GM03348 (cell line): ENCODE measurements around the gene GKAP1.
"Not testable (repeated sequence)": the region's sequence is repeated elsewhere in the genome, so short reads cannot be mapped to it uniquely, and the experiment has no call there.

Experiments
- DNase-seq: peaks from one replicate; pipeline ENCODE4 v3.0.0; 2012; ENCODE audit warnings: low spot score

The GKAP1 gene

GRCh38 chr9:83817356-83818278 lies at the start of gene GKAP1:
Gene GKAP1, minus strand, starts transcription at chr9:83817769. Its CDS starts 11,252 bp downstream, at chr9:83806517.
- DNase-seq: peak; percentile 78

GRCh38 chr9:83849895-83850294 lies 32.3 kb upstream of the GKAP1 start:
- DNase-seq: not testable (repeated sequence)

GRCh38 chr9:83837070-83837643 lies 19.6 kb upstream of the GKAP1 start:
- not testable (repeated sequence) for DNase-seq

DNA sequence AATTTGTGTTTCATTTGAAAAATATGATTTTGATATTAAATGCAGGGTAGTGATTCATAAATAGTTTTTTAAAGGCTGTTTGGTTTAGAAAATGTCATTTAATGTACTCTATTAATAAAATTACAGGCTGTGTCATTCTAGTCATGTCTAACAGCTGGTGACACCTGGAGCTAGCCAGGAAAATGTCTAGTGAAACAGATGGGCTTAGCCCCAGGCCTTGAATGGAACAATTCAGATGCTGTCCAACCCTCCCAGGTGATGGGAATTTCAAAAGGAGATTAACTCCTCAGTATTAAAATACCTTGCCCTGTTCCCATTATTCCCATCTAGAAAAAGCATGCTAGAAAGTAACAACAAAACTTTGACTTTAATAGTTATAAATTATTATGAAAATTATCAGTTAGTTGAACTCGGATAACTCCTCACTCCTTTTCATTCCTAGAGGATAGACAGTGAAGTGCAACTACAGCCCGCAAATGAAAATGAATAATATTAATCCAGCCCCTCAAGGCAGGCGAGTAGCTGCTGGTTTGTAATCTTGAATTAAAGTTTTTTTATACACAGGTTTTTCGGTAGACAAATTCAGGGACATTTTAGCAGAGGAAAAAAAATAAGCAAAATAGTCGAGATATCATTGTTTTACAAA lies 13.0 kb upstream of the GKAP1 start:
- DNase-seq: not testable (repeated sequence)

DNA sequence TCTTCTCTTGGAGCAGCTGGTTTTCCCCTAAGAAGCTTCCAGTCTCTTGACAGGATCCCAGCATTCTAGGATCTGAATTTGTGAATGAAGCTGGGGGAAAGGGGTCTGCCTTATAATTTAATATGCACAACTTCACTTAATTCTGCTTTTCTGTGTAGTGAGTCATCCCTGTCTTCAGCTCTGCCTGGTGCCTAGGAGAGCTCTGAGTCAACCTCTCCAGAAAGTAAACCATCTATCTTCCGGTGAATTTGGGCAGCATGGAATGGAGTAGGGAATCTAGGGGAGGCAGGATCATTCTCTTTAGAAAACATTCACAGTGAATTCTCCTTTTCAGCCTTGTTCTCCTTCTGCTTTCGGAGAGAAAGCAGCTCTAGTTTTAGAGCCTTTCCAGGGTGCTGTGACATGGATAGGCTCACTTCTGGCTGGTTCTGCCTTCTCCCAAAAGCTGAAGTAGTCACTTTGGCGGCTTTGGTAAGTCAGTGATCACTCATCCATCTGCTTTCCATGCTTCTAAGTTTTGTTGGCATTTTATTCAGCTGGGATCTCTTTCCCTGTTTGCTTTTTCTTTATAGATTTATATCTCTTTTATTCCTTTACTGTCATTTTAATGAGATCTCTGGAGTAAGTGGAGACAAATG lies 7.5 kb upstream of the GKAP1 start:
- DNase-seq: peak; percentile 17

DNA sequence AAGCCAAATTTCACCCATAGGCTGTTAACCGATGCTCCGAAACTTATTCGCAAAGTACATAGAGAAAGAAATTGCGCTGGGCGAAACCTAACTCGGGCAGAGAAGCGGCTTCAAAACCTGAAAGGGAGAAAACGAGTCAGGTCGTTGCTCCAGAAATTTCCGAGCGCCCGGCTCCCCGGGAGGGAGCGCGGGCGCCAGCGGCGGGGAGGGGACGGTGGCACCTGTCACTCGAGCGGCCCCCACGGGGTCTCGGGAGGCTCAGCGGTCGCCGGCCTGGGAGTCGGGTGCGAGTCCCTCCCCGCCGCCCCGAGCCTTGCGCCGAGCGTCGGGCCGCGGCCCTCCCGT lies 586 bp downstream of the GKAP1 start:
- not testable (repeated sequence) for DNase-seq

DNA sequence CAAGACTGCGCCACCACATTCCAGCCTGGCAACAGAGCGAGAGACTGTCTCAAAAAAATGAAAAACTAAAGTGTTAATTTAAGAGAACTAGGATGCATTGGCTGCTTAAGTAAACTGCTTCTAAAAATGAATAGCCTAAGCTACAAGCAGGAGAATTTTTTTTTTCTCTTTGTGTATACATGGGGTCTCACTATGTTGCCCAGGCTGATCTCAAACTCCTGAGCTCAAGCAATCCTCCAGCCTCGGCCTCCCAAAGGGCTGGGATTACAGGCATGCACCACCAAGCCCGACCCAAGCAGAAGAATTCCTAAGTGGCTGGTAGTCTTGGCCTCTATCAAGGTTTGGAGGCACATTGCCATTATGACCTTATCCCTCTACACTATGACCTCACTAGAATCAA lies 2.4 kb downstream of the GKAP1 start:
- DNase-seq: not testable (repeated sequence)

DNA sequence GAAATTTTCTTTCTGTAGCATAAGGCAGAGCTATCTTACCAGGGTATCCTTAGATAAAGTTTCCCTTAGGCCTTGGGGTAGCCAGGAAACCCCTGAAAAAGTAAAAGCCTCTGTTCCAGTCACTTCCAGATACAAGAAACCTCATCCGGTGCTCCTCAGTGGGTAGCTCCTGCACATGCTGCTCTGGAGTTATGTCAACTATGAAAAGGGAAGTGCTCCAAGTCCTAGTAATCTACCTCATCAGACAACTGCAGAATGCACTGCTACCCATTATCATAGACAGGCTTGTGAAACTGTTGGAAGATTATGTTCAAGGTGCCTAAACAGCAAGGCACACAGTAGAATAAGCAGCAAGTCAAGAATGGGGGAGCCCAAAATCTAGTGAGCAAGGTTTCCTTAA lies 8.4 kb downstream of the GKAP1 start:
- not testable (repeated sequence) for DNase-seq

- DNase-seq: not testable (repeated sequence)
Observed at GRCh38 chr9:83804454-83804853, 13.1 kb downstream of the GKAP1 start.

DNA sequence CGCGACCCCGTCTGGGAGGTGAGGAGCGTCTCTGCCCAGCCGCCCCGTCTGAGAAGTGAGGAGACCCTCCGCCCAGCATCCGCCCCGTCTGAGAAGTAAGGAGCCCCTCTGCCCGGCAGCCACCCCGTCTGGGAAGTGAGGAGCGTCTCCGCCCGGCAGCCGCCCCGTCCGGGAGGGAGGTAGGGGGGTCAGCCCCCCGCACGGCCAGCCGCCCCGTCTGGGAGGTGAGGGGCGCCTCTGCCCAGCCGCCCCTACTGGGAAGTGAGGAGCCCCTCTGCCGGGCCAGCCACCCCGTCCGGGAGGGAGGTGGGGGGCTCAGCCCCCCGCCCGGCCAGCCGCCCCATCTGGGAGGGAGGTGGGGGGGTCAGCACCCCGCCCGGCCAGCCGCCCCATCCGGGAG lies 13.6 kb downstream of the GKAP1 start:
- not testable (repeated sequence) for DNase-seq

DNA sequence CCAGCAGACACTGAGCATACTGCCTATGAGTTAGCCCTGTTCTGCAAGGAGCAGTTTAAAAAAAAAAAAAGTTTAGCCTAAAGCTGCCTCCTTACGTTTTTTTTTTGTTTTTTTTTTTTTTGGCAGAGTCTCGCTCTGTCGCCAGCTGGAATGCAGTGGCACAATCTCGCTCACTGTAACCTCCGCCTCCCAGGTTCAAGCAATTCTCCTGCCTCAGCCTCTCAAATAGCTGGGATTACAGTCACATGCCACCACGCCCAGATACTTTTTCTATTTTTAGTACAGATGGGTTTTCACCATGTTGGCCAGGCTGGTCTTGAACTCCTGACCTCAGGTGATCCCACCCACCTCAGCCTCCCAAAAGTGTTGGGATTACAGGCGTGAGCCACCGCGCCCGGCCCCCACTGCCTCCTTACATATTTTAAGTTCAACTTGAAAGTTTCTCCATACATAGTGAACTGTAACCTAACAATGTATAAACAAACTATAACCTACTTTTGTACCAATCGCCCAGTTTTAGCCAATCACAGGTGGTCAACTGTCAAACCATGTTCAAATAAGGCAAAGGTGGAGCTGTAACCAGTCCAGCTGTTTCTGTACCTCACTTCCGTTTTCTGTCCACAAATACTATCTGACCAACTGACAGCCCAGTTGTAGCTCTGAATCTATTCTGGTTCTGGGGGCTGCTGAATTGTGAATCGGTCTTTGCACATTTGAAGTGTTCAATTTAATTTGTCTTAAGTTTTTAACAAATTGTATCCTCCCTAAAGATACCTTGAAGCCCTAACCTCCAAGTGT lies 17.1 kb downstream of the GKAP1 start:
- no peak for DNase-seq

- no peak for DNase-seq
Observed at GRCh38 chr9:83794051-83794450, 23.5 kb downstream of the GKAP1 start.

GRCh38 chr9:83792746-83793145 lies 24.8 kb downstream of the GKAP1 start:
- no peak for DNase-seq

DNA sequence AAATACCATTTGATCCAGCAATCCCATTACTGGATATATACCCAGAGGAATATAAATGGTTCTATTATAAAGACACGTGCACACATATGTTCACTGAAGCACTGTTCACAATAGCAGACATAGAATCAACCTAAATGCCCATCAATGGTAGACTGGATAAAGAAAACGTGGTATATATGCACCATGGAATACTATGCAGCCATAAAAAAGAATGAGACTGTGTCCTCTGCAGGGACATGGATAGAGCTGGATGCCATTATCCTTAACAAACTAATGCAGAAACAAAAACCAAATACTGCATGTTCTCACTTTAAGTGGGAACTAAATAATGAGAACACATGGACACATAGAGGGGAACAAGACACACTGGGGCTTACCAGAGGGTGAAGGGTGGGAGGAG lies 39.4 kb downstream of the GKAP1 start:
- DNase-seq: no peak

GRCh38 chr9:83775932-83776331 lies 41.6 kb downstream of the GKAP1 start:
- no peak for DNase-seq

DNA sequence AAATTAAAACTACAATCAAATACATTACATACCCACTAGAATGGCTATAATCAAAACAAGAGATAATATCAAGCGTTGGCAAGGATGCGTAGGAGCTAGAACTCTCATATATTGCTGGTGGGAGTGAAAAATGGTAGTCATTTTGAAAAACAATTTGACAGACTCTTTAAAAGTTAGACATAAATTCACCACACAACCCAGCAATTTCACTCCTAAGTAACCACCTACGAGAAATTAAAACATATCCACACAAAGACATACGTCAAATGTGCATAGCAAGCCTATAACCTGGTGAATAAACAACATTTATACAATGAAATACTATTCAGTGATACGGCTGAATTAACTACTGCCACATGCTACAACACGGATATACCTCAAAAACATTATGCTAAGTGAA lies 44.7 kb downstream of the GKAP1 start:
- no peak for DNase-seq

DNA sequence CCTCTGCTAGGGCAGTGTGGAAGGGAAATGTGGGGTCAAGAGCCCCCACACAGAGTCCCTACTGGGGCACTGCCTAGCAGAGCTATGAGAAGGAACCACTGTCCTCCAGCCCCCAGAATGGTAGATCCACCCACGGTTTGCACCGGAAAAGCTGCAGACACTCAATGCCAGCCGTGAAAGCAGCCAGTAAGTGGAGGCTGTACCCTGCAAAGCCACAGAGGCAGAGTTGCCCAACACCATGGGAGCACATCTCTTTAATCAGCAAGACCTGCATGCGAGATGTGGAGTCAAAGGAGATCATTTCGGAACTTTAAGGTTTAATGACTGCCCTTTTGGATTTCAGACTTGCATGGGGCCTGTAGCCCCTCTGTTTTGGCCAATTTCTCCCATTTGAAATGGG lies 52.2 kb downstream of the GKAP1 start:
- DNase-seq: no peak

DNA sequence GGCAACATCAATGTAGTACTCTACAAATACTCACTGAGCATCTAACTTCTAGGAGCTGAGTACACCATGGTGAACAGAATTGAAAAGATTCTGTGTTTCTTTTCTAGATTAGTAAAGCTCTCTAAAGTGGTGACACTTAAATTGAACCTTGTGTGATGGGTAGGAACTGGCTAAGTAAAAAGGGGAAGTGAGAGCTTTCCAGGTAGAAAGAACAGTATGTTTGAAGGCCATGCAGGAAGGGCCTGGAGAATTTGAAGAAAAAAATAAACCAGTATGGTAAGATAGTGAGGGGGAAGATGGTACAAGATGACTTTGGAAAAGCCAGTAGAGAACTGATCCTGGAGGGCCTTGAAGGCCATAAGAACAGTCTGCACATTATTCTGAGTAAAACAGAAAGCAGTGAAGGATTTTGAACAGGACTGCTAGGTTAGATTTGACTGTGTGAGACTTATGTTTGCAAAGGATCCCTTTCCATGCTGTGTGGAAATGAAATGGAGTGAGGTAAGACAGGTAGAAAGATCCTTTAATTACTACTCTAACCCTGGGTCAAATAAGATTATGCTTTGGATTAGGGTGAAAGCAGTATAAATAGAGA lies 63.1 kb downstream of the GKAP1 start:
- no peak for DNase-seq

- DNase-seq: no peak
Observed at GRCh38 chr9:83749706-83750105, 67.9 kb downstream of the GKAP1 start.

GRCh38 chr9:83744206-83744605 lies 73.4 kb downstream of the GKAP1 start:
- no peak for DNase-seq

DNA sequence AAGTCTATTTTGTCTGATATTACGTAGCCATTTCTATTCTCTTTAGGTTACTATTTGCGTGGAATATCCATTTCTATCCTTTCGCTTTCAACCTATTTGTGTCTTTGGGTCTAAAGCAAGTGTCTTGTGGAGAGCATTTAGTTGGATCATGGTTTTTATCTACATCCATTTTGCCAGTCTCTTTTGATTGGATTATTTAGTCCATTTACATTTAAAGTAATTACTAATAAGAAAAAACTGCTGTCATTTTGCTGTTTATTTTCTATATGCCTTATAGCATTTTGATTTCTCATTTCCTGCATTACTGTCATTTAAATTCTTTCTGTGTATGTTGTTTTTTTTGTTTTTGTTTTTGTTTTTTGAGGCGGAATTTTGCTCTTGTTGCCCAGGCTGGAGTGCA lies 83.8 kb downstream of the GKAP1 start:
- DNase-seq: no peak
